Occipital lobe (tissue), 2 donors: Measurements from ENCODE around the gene BGLAP. TPM values are rescaled to one million over a fixed set of nuclear protein-coding genes. Genes with fewer than 3 reads are reported as not detected.
"Not testable (repeated sequence)": the region's sequence is repeated elsewhere in the genome, so short reads cannot be mapped to it uniquely, and the experiment has no call there.

Experiments
- DNase-seq: peaks from one replicate; lab custom pipeline; 2025; lab: John Stamatoyannopoulos, UW
- total RNA-seq: library from RNA; depleted of rRNA; stranded (reverse); fragments of >200 nt; gene quantifications from one replicate; pipeline ENCODE4 v1.2.3, GENCODE V29; 2014

Gene BGLAP
- total RNA-seq: not detected

GRCh38 chr1:156241926-156242325 is at the start of gene BGLAP:
Gene BGLAP (plus strand): TSS chr1:156242184. CDS start chr1:156242232, 48 bp downstream.
- DNase-seq: no peak

- DNase-seq: no peak
These were observed 48.8 kb upstream of the BGLAP start for GRCh38 chr1:156193208-156193487.

GRCh38 chr1:156193488-156194299 is 48.3 kb upstream of the BGLAP start, which contains the start of gene SLC25A44:
Gene SLC25A44 (plus strand): TSS chr1:156194104. CDS start chr1:156199848, 5,744 bp downstream.
- DNase-seq: peak; percentile 95

- peak; percentile 21 for DNase-seq
These were observed 47.7 kb upstream of the BGLAP start for GRCh38 chr1:156194300-156194652.

- DNase-seq: no peak
These were observed 46.1 kb upstream of the BGLAP start for GRCh38 chr1:156195853-156196252.

- DNase-seq: no peak
These were observed 45.5 kb upstream of the BGLAP start for GRCh38 chr1:156196445-156196844.

- no peak for DNase-seq
These were observed 43.1 kb upstream of the BGLAP start for GRCh38 chr1:156198831-156199349.

GRCh38 chr1:156200044-156200443 is 41.9 kb upstream of the BGLAP start:
- DNase-seq: no peak

- DNase-seq: no peak
These were observed 38.7 kb upstream of the BGLAP start for GRCh38 chr1:156203331-156203730.

- DNase-seq: no peak
These were observed 37.3 kb upstream of the BGLAP start for GRCh38 chr1:156204686-156205085.

- no peak for DNase-seq
These were observed 30.7 kb upstream of the BGLAP start for GRCh38 chr1:156211243-156211642.

GRCh38 chr1:156212130-156212529 is 29.9 kb upstream of the BGLAP start:
- DNase-seq: no peak

GRCh38 chr1:156212833-156213643 is 28.9 kb upstream of the BGLAP start, which contains the start of gene PMF1:
Gene PMF1 (plus strand): TSS chr1:156213007. CDS start chr1:156213016, 9 bp downstream.
- DNase-seq: peak; percentile 95

GRCh38 chr1:156213644-156213966 is 28.4 kb upstream of the BGLAP start:
- DNase-seq: no peak

- DNase-seq: no peak
These were observed 27.8 kb upstream of the BGLAP start for GRCh38 chr1:156214024-156214748.

GRCh38 chr1:156216361-156217086 is 25.5 kb upstream of the BGLAP start:
- DNase-seq: not testable (repeated sequence)

- no peak for DNase-seq
These were observed 24.1 kb upstream of the BGLAP start for GRCh38 chr1:156217871-156218270.

GRCh38 chr1:156220226-156220625 is 21.8 kb upstream of the BGLAP start:
- DNase-seq: no peak

GRCh38 chr1:156221986-156222692 is 19.8 kb upstream of the BGLAP start:
- no peak for DNase-seq

GRCh38 chr1:156225677-156226014 is 16.3 kb upstream of the BGLAP start:
- no peak for DNase-seq

- DNase-seq: no peak
These were observed 15.9 kb upstream of the BGLAP start for GRCh38 chr1:156226116-156226538.
